GM19455 (cell line): ENCODE measurements around the gene TCF19.

Experiments used
- ATAC-seq: cut with Tn5 transposase; IDR thresholded peaks from one replicate; pipeline ENCODE4 v1.9.1; 2021; ENCODE audit not compliant: unreplicated experiment

TCF19 gene

GRCh38 chr6:31202259-31203166 is 44.1 kb downstream of the TCF19 start:
- ATAC-seq = no peak

GRCh38 chr6:31203345-31203979 is 45.1 kb downstream of the TCF19 start:
- peak; percentile 48 for ATAC-seq

GRCh38 chr6:31204751-31205145 is 46.4 kb downstream of the TCF19 start:
- no peak for ATAC-seq

GRCh38 chr6:31205638-31206037 is 47.2 kb downstream of the TCF19 start:
- ATAC-seq = no peak

GRCh38 chr6:31208506-31208905 is 50.1 kb downstream of the TCF19 start:
- ATAC-seq = no peak

- ATAC-seq = no peak
Observed at GRCh38 chr6:31209137-31209536, 50.7 kb downstream of the TCF19 start.

- ATAC-seq = no peak
Observed at GRCh38 chr6:31210123-31210522, 51.7 kb downstream of the TCF19 start.

- ATAC-seq = no peak
Observed at GRCh38 chr6:31210741-31211532, 52.5 kb downstream of the TCF19 start.
